ENCODE results near the gene EIPR1. TPM values are rescaled to one million over a fixed set of nuclear protein-coding genes. Genes with fewer than 3 reads are reported as not detected.

Gene EIPR1
- total and polyA plus RNA-seq, 2 of the 4 experiments (the other 2 are of a cell fraction), result 46.5 to 67.4 TPM

GRCh38 chr2:3289526-3289925 is 88.1 kb downstream of the EIPR1 start:
- no peaks in the 10 kb centered on the region for H3K9me3 ChIP-seq (ENCODE audit: control insufficient read depth, insufficient read depth, low read length)
- ATAC-seq (ENCODE audit: low read depth), result no peak
- H3K27me3 ChIP-seq (ENCODE audit: control insufficient read depth, insufficient read depth, low read length), result no peaks in the 10 kb centered on the region
- no peak overlapping the region for H3K18ac ChIP-seq (ENCODE audit: low read depth, low read length)
- no peak overlapping the region for H2BK120ac ChIP-seq (ENCODE audit: low read depth, low read length)
- H2BK5ac ChIP-seq (ENCODE audit: low read depth, low read length, poor library complexity, severe bottlenecking), result no peak overlapping the region
- no peak overlapping the region for H4K5ac ChIP-seq (ENCODE audit: low read depth, low read length)
- no peak overlapping the region for H3K14ac ChIP-seq (replicated peaks; ENCODE audit: low read depth, low read length)
- H2AFZ ChIP-seq (replicated peaks; ENCODE audit: low read length, poor library complexity), result no peak overlapping the region
- H3K9ac ChIP-seq (ENCODE audit: low read depth, low read length), result no peak overlapping the region
- H3K4me2 ChIP-seq (ENCODE audit: low read depth, low read length), result no peak overlapping the region
- WGBS, 2 experiments (ENCODE audit: extremely low coverage in 2 of 2, insufficient read length in 1 of 2), result 93% methylated on average over 12 of the region's 15 CpGs; no CpG with 5 or more reads in 1 of the 2 experiments
- no peak overlapping the region for H4K91ac ChIP-seq (ENCODE audit: insufficient read depth, low read depth, low read length)
- H3K27ac ChIP-seq (ENCODE audit: insufficient read depth, low read length), result no peak overlapping the region
- H2AK5ac ChIP-seq (ENCODE audit: low read depth, low read length), result no peak overlapping the region
- in situ Hi-C loops (cut with MboI; ENCODE audit: low sequenced_read_pairs), result no loop called here
- DNase-seq, result no peak
- CTCF ChIA-PET, result no interaction called here
- dilution Hi-C loops (cut with HindIII; ENCODE audit: low sequenced_read_pairs, unreplicated experiment), result no loop called here
- no peak overlapping the region for H2AK9ac ChIP-seq (replicated peaks; ENCODE audit: low read depth, low read length, poor library complexity)
- H3K79me1 ChIP-seq (ENCODE audit: low read depth in 1 of 2, low read length in 2 of 2), result peaks cover 3 to 13% of the 10 kb centered on the region in 2 experiments; a peak in 3 of 4 replicates
- no peaks in the 10 kb centered on the region for H3K36me3 ChIP-seq (ENCODE audit: control insufficient read depth, insufficient read depth, low read length)
- H4K20me1 ChIP-seq (ENCODE audit: insufficient read depth, low read length), result no peaks in the 10 kb centered on the region; the same call in 1 of the 2 replicates
- H3K56ac ChIP-seq (ENCODE audit: extremely low read depth, insufficient read depth, low read length), result no peak overlapping the region
- H2BK20ac ChIP-seq (ENCODE audit: low read depth, low read length), result no peak overlapping the region
- no TSS peak for BruUV-seq (replicated peaks)
- no peaks in the 10 kb centered on the region; the same call in 1 of the 2 replicates for H3K9me1 ChIP-seq (ENCODE audit: insufficient read depth, low read length)
- intact Hi-C loops (cut with micrococcal nuclease), result no loop called here
- no peak overlapping the region for H2BK15ac ChIP-seq (ENCODE audit: low read depth, low read length)
- POLR2A ChIA-PET (ENCODE audit: unreplicated experiment), result no interaction called here
- H3K4me3 ChIP-seq (ENCODE audit: insufficient read depth, low read depth, low read length), result no peak overlapping the region
- H3K23ac ChIP-seq (ENCODE audit: low read depth, low read length), result no peak overlapping the region
- H3K4me1 ChIP-seq (ENCODE audit: control insufficient read depth, insufficient read depth, low read length), result no peaks in the 10 kb centered on the region
- no peak for TF ChIP-seq USF2 (IDR thresholded peaks at IDR 0.05; ENCODE audit: low read depth, low read length)
- TF ChIP-seq CHD1 (IDR thresholded peaks at IDR 0.05; ENCODE audit: low read depth, low read length), result no peak
- TF ChIP-seq MAFK (IDR thresholded peaks at IDR 0.05; ENCODE audit: low read depth, low read length), result no peak
- TF ChIP-seq MAZ (IDR thresholded peaks at IDR 0.05; ENCODE audit: borderline replicate concordance, low read depth, low read length), result no peak
- TF ChIP-seq CEBPB (IDR thresholded peaks at IDR 0.05; ENCODE audit: low read depth, low read length), result no peak
- no peak for TF ChIP-seq RFX5 (IDR thresholded peaks at IDR 0.05; ENCODE audit: low read depth, low read length)
- no peak for TF ChIP-seq RCOR1 (IDR thresholded peaks at IDR 0.05; ENCODE audit: insufficient replicate concordance, low read length)
- TF ChIP-seq BHLHE40 (IDR thresholded peaks at IDR 0.05; ENCODE audit: low read depth, low read length), result no peak
- TF ChIP-seq NFE2L2 (IDR thresholded peaks at IDR 0.05; ENCODE audit: low read depth, low read length), result no peak
- no peak for TF ChIP-seq SMC3 (IDR thresholded peaks at IDR 0.05; ENCODE audit: low read depth, low read length)
- TF ChIP-seq RAD21 (IDR thresholded peaks at IDR 0.05; ENCODE audit: low read length), result no peak
- TF ChIP-seq FOS (IDR thresholded peaks at IDR 0.05; ENCODE audit: low read depth, low read length), result no peak
- no peak for TF ChIP-seq MXI1 (IDR thresholded peaks at IDR 0.05; ENCODE audit: borderline replicate concordance, low read depth, low read length)
- no peak for TF ChIP-seq CTCF (conservative IDR thresholded peaks at IDR 0.05; ENCODE audit: low read depth, low read length)
- no peak for TF ChIP-seq POLR2A (IDR thresholded peaks at IDR 0.05; ENCODE audit: low read depth, low read length)
- no peak for TF ChIP-seq ELK1 (IDR thresholded peaks at IDR 0.05; ENCODE audit: borderline replicate concordance, low read depth, low read length)
- H4K8ac ChIP-seq (ENCODE audit: low read depth in 2 of 2, low read length in 2 of 2), result no peak overlapping the region
- no peak overlapping the region for H3K4ac ChIP-seq (ENCODE audit: low read depth, low read length)

All from IMR-90 (cell line).